Medulla oblongata (tissue), 1 donor: ENCODE measurements around the gene USP48.
"Not testable (repeated sequence)": the region's sequence is repeated elsewhere in the genome, so short reads cannot be mapped to it uniquely, and the experiment has no call there.

Source experiments
- DNase-seq: peaks from one replicate; pipeline ENCODE4 v3.0.0-alpha.2; 2015; ENCODE audit errors: extremely low spot score

USP48 gene

GRCh38 chr1:21634806-21635535, 148.0 kb downstream of the USP48 start:
- no peak for DNase-seq

DNA sequence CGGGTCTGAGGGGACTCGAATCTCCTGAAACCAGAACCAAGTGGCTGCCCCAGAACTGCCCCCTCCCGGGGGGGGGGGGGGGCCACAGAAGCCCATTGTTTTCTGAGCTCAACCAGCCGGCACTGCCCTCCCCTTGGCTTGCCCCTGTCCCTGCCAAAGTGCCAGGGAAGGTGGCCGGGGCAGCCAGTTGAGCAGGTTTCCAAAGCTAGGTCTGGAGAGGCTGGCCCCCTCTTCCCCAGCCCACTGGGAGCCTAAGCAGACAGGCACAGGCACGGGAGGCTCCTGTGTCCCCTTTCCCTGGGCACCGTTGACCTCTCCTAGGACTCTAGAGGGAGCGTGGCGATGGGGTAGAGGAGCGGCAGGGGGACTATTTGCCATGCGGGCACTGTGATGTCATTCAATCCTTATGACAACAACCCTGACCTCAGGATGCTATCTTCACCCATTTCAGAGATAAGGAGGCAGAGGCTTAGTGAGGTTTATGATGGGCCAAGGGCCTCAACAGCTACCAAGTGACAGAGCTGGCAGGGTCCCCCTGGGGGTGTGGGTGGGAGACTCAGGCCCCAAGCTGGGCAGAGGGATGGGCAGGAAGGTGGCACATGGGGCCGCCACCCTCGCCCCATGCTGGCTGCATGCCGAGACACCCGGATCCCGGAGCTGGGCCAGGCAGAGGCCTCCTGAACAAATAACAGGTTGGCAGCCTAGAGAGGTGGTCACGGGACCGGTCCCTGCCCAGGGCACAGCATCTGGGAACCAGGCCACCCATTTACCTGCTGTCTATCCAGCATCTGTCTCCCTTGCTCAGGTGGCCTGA, 148.8 kb downstream of the USP48 start:
- DNase-seq: no peak

- no peak for DNase-seq
Measured at GRCh38 chr1:21633141-21633755, 149.7 kb downstream of the USP48 start.

DNA sequence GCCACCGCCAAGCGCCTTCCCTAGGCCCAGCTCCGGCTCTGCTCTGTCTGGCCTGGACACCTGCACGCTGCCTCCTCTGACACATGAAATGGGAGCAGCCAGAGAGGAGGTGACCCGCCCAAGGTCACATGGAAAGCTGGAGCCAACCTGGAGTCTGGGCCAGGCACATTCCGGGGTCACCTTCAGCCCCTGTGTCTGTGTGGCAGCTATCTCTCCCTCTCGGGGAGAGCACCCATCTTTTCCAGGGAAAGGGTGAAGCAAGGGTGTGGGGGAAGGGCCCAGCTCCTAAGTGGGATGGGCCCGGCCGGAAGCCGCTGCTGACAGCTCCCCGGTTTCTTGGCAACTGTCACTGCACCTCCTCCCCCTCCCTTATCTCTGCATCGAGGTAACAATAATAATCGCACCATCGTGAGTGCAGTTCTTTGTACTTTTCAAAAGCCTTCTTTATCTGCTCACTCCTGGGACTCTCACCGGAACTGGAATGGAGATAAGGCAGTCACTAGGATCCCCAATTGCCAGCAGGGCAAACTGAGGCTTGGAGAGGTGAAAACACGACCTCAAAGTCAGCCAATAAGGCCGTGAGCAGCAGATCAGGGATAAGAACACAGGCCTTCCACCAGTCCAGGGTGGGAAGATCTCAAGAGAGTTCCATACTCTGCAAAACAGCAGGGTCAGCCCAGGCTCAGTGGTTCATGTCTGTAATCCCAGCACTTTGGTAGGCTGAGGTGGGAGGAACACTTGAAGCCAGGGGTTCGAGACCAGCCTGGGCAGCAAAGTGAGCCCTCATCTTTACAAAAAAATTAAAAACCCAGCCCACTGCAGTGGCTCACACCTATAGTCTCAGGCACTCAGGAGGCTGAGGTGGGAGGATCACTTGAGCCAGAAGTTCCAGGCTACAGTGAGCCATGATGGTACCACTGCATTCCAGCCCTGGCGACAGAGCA, 150.7 kb downstream of the USP48 start:
- DNase-seq: no peak

- DNase-seq: not testable (repeated sequence)
Measured at GRCh38 chr1:21631590-21631943, 151.4 kb downstream of the USP48 start.

- DNase-seq: no peak
Measured at GRCh38 chr1:21630571-21631343, 152.2 kb downstream of the USP48 start.

GRCh38 chr1:21629971-21630370, 153.0 kb downstream of the USP48 start:
- DNase-seq: no peak

GRCh38 chr1:21628798-21629393, 154.1 kb downstream of the USP48 start:
- DNase-seq: no peak
